ENCODE results near the gene PDZD2. TPM values are rescaled to one million over a fixed set of nuclear protein-coding genes. Genes with fewer than 3 reads are reported as not detected.

The PDZD2 gene
- polyA plus RNA-seq, 1 donor from 2014 or later, result 3.1 TPM

DNA sequence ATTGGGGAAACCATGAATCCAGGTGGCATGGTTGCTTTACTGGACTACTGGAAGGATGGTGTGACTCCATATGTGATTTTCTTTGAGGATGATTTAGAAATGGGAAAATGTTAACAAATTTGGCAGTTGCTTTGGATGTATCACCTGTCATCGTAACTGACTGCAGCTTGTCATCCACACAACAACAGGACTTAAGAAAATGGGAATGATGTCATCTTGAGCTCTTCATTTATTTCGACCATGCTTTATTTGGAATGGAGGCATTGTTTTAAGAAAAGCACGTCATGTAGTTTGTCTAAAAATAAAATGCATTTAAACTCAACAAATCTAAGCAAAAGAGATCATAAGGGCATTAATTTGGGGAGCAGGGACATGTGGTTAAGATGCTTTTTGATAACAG is 270.1 kb downstream of the PDZD2 start:
- Histone ChIP-seq H2AFZ (ENCODE audit: low read depth, low read length) (no peak overlapping the region), H3K9me2 (ENCODE audit: insufficient read depth, low read length) (no peaks in the 10 kb centered on the region), H3K27me3 (ENCODE audit: insufficient read depth, low read depth, low read length) (no peaks in the 10 kb centered on the region), H3K9ac (ENCODE audit: low read length) (no peak overlapping the region), H3K4me3 (ENCODE audit: low read length) (no peak overlapping the region), H4K20me1 (ENCODE audit: insufficient read depth) (no peaks in the 10 kb centered on the region), H3K36me3 (ENCODE audit: insufficient read depth, low read length) (no peaks in the 10 kb centered on the region), H3K9me3 (ENCODE audit: low read length) (no peaks in the 10 kb centered on the region), H3F3A (ENCODE audit: insufficient read depth, low read length, poor library complexity, severe bottlenecking) (no peaks in the 10 kb centered on the region), H3K4me2 (ENCODE audit: low read length) (no peak overlapping the region), H3K79me2 (replicated peaks; ENCODE audit: insufficient read depth, low read length) (no peaks in the 10 kb centered on the region), H3K27ac (ENCODE audit: low read length) (no peak overlapping the region)
- no peak for TF ChIP-seq TAF1 (IDR thresholded peaks at IDR 0.05; ENCODE audit: low read depth)
- no peak for TF ChIP-seq SMC3 (conservative IDR thresholded peaks at IDR 0.05; ENCODE audit: poor library complexity)
- TF ChIP-seq, protein P1, sequence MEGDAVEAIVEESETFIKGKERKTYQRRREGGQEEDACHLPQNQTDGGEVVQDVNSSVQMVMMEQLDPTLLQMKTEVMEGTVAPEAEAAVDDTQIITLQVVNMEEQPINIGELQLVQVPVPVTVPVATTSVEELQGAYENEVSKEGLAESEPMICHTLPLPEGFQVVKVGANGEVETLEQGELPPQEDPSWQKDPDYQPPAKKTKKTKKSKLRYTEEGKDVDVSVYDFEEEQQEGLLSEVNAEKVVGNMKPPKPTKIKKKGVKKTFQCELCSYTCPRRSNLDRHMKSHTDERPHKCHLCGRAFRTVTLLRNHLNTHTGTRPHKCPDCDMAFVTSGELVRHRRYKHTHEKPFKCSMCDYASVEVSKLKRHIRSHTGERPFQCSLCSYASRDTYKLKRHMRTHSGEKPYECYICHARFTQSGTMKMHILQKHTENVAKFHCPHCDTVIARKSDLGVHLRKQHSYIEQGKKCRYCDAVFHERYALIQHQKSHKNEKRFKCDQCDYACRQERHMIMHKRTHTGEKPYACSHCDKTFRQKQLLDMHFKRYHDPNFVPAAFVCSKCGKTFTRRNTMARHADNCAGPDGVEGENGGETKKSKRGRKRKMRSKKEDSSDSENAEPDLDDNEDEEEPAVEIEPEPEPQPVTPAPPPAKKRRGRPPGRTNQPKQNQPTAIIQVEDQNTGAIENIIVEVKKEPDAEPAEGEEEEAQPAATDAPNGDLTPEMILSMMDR (IDR thresholded peaks at IDR 0.05; ENCODE audit: poor library complexity, severe bottlenecking), result no peak
- no peak for TF ChIP-seq MXI1 (conservative IDR thresholded peaks at IDR 0.05; ENCODE audit: poor library complexity, severe bottlenecking)
- TF ChIP-seq POLR2AphosphoS5 (IDR thresholded peaks at IDR 0.05), result no peak
- TF ChIP-seq, protein P2, sequence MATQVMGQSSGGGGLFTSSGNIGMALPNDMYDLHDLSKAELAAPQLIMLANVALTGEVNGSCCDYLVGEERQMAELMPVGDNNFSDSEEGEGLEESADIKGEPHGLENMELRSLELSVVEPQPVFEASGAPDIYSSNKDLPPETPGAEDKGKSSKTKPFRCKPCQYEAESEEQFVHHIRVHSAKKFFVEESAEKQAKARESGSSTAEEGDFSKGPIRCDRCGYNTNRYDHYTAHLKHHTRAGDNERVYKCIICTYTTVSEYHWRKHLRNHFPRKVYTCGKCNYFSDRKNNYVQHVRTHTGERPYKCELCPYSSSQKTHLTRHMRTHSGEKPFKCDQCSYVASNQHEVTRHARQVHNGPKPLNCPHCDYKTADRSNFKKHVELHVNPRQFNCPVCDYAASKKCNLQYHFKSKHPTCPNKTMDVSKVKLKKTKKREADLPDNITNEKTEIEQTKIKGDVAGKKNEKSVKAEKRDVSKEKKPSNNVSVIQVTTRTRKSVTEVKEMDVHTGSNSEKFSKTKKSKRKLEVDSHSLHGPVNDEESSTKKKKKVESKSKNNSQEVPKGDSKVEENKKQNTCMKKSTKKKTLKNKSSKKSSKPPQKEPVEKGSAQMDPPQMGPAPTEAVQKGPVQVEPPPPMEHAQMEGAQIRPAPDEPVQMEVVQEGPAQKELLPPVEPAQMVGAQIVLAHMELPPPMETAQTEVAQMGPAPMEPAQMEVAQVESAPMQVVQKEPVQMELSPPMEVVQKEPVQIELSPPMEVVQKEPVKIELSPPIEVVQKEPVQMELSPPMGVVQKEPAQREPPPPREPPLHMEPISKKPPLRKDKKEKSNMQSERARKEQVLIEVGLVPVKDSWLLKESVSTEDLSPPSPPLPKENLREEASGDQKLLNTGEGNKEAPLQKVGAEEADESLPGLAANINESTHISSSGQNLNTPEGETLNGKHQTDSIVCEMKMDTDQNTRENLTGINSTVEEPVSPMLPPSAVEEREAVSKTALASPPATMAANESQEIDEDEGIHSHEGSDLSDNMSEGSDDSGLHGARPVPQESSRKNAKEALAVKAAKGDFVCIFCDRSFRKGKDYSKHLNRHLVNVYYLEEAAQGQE (IDR thresholded peaks at IDR 0.05; ENCODE audit: borderline replicate concordance), result no peak
- no peak for TF ChIP-seq RAD21 (conservative IDR thresholded peaks at IDR 0.05)
- no peak for TF ChIP-seq EZH2 (IDR thresholded peaks at IDR 0.05; ENCODE audit: borderline replicate concordance, insufficient read depth, low read length, poor library complexity, severe bottlenecking)
- no peak for TF ChIP-seq EP300 (conservative IDR thresholded peaks at IDR 0.05; ENCODE audit: poor library complexity, severe bottlenecking)

DNA sequence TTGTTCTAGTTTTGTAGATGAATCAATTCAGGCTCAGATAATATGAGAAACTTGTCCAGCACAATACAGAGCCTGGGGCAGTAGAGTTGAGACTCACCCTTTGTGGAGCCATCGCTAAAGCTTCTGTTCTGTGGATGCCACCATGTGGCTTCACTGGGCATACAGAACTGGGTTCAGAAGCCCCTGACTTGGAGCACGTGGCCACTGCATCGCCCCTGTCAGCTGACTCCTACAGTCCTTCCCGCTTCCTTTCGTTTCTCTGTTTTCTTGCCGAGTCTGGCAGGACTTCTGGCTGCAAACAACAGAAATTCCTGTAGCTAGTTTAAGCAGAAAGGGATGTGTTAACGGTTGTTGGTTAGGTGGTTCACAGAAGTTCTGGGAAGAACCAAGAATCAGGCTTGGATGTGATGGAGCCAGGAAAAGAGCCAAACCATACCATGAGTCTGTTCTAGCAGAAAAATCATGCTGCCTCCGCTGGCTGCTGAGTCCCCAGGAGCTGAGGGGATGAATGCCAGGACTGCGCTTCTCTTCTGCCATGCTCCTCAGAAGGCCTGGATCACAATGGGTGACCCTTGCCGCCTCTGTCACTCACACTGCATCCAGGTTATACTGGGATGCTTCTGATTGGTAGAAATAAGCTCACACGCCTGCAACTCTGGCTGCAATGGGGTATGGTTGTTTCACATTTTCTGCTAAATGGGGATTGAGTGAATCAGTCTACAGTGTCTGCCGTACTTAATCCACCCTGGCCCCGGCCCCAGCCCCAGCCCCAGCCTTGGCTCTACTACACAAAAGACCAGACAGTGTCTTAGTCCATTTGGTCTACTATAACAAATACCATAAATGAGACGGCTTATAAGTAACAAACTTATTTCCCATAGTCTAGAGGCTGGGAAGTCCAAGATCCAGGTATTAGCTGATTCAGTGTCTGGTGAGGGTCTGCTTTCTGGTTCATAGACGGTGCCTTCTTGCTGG is 272.6 kb downstream of the PDZD2 start:
- Histone ChIP-seq H3K36me3 (ENCODE audit: insufficient read depth, low read length) (no peaks in the 10 kb centered on the region), H3K4me3 (ENCODE audit: low read length) (no peak overlapping the region), H3K9ac (ENCODE audit: low read length) (no peak overlapping the region), H3K4me2 (ENCODE audit: low read length) (no peak overlapping the region), H2AFZ (ENCODE audit: low read depth, low read length) (no peak overlapping the region), H3K79me2 (replicated peaks; ENCODE audit: insufficient read depth, low read length) (no peaks in the 10 kb centered on the region), H4K20me1 (ENCODE audit: insufficient read depth) (no peaks in the 10 kb centered on the region), H3K27ac (ENCODE audit: low read length) (no peak overlapping the region), H3F3A (ENCODE audit: insufficient read depth, low read length, poor library complexity, severe bottlenecking) (no peaks in the 10 kb centered on the region), H3K27me3 (ENCODE audit: insufficient read depth, low read depth, low read length) (no peaks in the 10 kb centered on the region), H3K9me3 (ENCODE audit: low read length) (no peaks in the 10 kb centered on the region), H3K9me2 (ENCODE audit: insufficient read depth, low read length) (no peaks in the 10 kb centered on the region)
- TF ChIP-seq, protein P1 (IDR thresholded peaks at IDR 0.05; ENCODE audit: poor library complexity, severe bottlenecking), result no peak
- no peak for TF ChIP-seq MXI1 (conservative IDR thresholded peaks at IDR 0.05; ENCODE audit: poor library complexity, severe bottlenecking)
- no peak for TF ChIP-seq TAF1 (IDR thresholded peaks at IDR 0.05; ENCODE audit: low read depth)
- no peak for TF ChIP-seq SMC3 (conservative IDR thresholded peaks at IDR 0.05; ENCODE audit: poor library complexity)
- TF ChIP-seq POLR2AphosphoS5 (IDR thresholded peaks at IDR 0.05), result no peak
- no peak for TF ChIP-seq RAD21 (conservative IDR thresholded peaks at IDR 0.05)
- TF ChIP-seq EP300 (conservative IDR thresholded peaks at IDR 0.05; ENCODE audit: poor library complexity, severe bottlenecking), result no peak
- TF ChIP-seq, protein P2 (IDR thresholded peaks at IDR 0.05; ENCODE audit: borderline replicate concordance), result no peak
- no peak for TF ChIP-seq EZH2 (IDR thresholded peaks at IDR 0.05; ENCODE audit: borderline replicate concordance, insufficient read depth, low read length, poor library complexity, severe bottlenecking)
